Trophoblast cell (in vitro differentiated cells and primary cell): Measurements from ENCODE around the gene NRK.
"Not testable (repeated sequence)": the region's sequence is repeated elsewhere in the genome, so short reads cannot be mapped to it uniquely, and the experiment has no call there.

ENCODE experiments used
- DNase-seq, 2 donors: peaks; one replicate each; pipeline ENCODE4 v3.0.0-alpha.2; 2016
- H2AFZ ChIP-seq: 2 replicates; pipeline ENCODE4 v1.6.1; 2013; ENCODE audit warnings: low read length, moderate library complexity, mild to moderate bottlenecking; ENCODE audit not compliant: insufficient read depth, poor library complexity
- H2AK5ac ChIP-seq: 2 replicates; pipeline ENCODE4 v1.6.1; 2013; ENCODE audit warnings: mild to moderate bottlenecking, low read length
- H2BK120ac ChIP-seq: 2 replicates; pipeline ENCODE4 v1.6.1; 2013; ENCODE audit warnings: low read length, mild to moderate bottlenecking, moderate library complexity; ENCODE audit not compliant: insufficient read depth, poor library complexity
- H2BK12ac ChIP-seq: 2 replicates; pipeline ENCODE4 v1.6.1; 2013; ENCODE audit warnings: mild to moderate bottlenecking, low read length, moderate library complexity
- H2BK5ac ChIP-seq: 2 replicates; pipeline ENCODE4 v1.6.1; 2013; ENCODE audit warnings: low read length, low read depth, moderate library complexity, mild to moderate bottlenecking; ENCODE audit not compliant: poor library complexity
- H3K14ac ChIP-seq: 2 replicates; pipeline ENCODE4 v1.6.1; 2013; ENCODE audit warnings: mild to moderate bottlenecking, low read length
- H3K18ac ChIP-seq: 2 replicates; pipeline ENCODE4 v1.6.1; 2013; ENCODE audit warnings: mild to moderate bottlenecking, low read length
- H3K23ac ChIP-seq: 2 replicates; pipeline ENCODE4 v1.6.1; 2013; ENCODE audit warnings: low read length
- H3K27ac ChIP-seq: 2 replicates; pipeline ENCODE4 v1.5.1; 2013; ENCODE audit warnings: low read depth, mild to moderate bottlenecking, inconsistent platforms, low read length, moderate library complexity
- H3K27me3 ChIP-seq: 2 replicates; pipeline ENCODE4 v1.6.1; 2013; ENCODE audit warnings: inconsistent platforms, mild to moderate bottlenecking, low read length, moderate library complexity; ENCODE audit not compliant: insufficient read depth
- H3K36me3 ChIP-seq, 2 experiments: 1 replicate in 1 of 2; 2 replicates in 1 of 2; pipeline ENCODE4 v1.6.1; 2013; ENCODE audit warnings: low read length in 2 of 2, mild to moderate bottlenecking in 2 of 2, moderate library complexity in 1 of 2; ENCODE audit not compliant: insufficient read depth in 2 of 2, control insufficient read depth in 1 of 2
- H3K4ac ChIP-seq: 2 replicates; pipeline ENCODE4 v1.6.1; 2013; ENCODE audit warnings: low read depth, mild to moderate bottlenecking, low read length, moderate library complexity
- H3K4me1 ChIP-seq, 2 experiments: 1 replicate in 1 of 2; 2 replicates in 1 of 2; pipeline ENCODE4 v1.6.1; 2013; ENCODE audit warnings: low read length in 2 of 2, mild to moderate bottlenecking in 2 of 2, moderate library complexity in 1 of 2; ENCODE audit not compliant: insufficient read depth in 2 of 2, control insufficient read depth in 1 of 2
- H3K4me2 ChIP-seq: 2 replicates; pipeline ENCODE4 v1.6.1; 2013; ENCODE audit warnings: inconsistent platforms, mild to moderate bottlenecking, low read length, moderate library complexity
- H3K4me3 ChIP-seq: 2 replicates; pipeline ENCODE4 v1.5.1; 2013; ENCODE audit warnings: mild to moderate bottlenecking, low read depth, low read length, inconsistent platforms
- H3K79me1 ChIP-seq: one replicate; pipeline ENCODE4 v1.6.1; 2013; ENCODE audit warnings: low read length
- H3K79me2 ChIP-seq: 2 replicates; pipeline ENCODE4 v1.6.1; 2013; ENCODE audit warnings: low read length, mild to moderate bottlenecking; ENCODE audit not compliant: control insufficient read depth, insufficient read depth, poor library complexity
- H3K9ac ChIP-seq: 2 replicates; pipeline ENCODE4 v1.6.1; 2013; ENCODE audit warnings: mild to moderate bottlenecking, low read length
- H3K9me3 ChIP-seq: 2 replicates; pipeline ENCODE4 v1.6.1; 2013; ENCODE audit warnings: low read depth, mild to moderate bottlenecking, control low read depth, inconsistent platforms, low read length; ENCODE audit not compliant: insufficient read depth
- H4K12ac ChIP-seq: 2 replicates; pipeline ENCODE4 v1.6.1; 2013; ENCODE audit warnings: low read depth, mild to moderate bottlenecking, low read length, moderate library complexity
- H4K8ac ChIP-seq: 2 replicates; pipeline ENCODE4 v1.6.1; 2013; ENCODE audit warnings: low read depth, mild to moderate bottlenecking, low read length, moderate library complexity
- H4K91ac ChIP-seq: one replicate; pipeline ENCODE4 v1.6.1; 2013; ENCODE audit warnings: low read depth, mild to moderate bottlenecking, low read length, moderate library complexity
- WGBS: extraction: QIAGEN DNeasy Blood & Tissue Kit; methylation state at CpG from one replicate; pipeline ENCODE4 v1.1.7; 2013; ENCODE audit warnings: missing lambda C conversion rate; ENCODE audit not compliant: insufficient read length, insufficient coverage; ENCODE audit errors: extremely low coverage; 5-methylcytosine and 5-hydroxymethylcytosine counted together

NRK gene

DNA sequence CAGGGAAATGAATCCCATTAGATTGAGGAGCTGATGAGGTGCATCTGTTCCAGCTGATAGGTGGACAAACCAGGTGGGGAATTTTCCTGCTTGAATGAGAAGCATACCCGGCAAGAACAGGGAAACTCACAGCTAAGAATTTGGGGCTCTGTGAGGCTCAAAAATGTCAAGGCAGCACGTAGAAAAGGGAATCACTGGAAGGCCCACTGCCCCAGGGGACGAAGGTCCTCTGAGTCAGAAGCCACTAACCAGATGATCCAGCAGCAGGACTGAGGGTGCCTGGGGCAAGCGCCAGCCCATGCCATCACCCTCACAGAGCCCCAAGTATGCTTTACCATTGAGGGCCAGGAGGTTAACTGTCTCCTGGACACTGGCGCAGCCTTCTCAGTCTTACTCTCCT lies 178.3 kb downstream of the NRK start:
- WGBS: no CpG with 5 or more reads among the region's 5 CpGs
- not testable (repeated sequence) for H4K8ac ChIP-seq, H3K36me3 ChIP-seq, H3K14ac ChIP-seq, H3K4me2 ChIP-seq, H3K79me1 ChIP-seq, H3K79me2 ChIP-seq, H4K12ac ChIP-seq, H3K4me1 ChIP-seq, H2BK5ac ChIP-seq, H3K9ac ChIP-seq, H3K18ac ChIP-seq, H3K23ac ChIP-seq, H3K4ac ChIP-seq, DNase-seq, H4K91ac ChIP-seq, H2BK12ac ChIP-seq, H3K4me3 ChIP-seq, H2AFZ ChIP-seq, H3K9me3 ChIP-seq, H3K27me3 ChIP-seq, H3K27ac ChIP-seq, H2BK120ac ChIP-seq, H2AK5ac ChIP-seq

GRCh38 chrX:106005684-106006083 lies 183.3 kb downstream of the NRK start:
- H3K79me2 ChIP-seq: no peaks in the 10 kb centered on the region
- no peak overlapping the region for H2BK5ac ChIP-seq
- no peak overlapping the region for H3K14ac ChIP-seq
- no peaks in the 10 kb centered on the region for H3K79me1 ChIP-seq
- no peaks in the 10 kb centered on the region for H3K4me1 ChIP-seq
- no peak overlapping the region for H3K27ac ChIP-seq
- H4K8ac ChIP-seq: no peak overlapping the region
- WGBS: no CpG with 5 or more reads among the region's 2 CpGs
- no peak overlapping the region for H4K91ac ChIP-seq
- DNase-seq: no peak
- no peaks in the 10 kb centered on the region for H3K9me3 ChIP-seq
- H2BK120ac ChIP-seq: no peak overlapping the region
- no peaks in the 10 kb centered on the region for H3K27me3 ChIP-seq
- H3K9ac ChIP-seq: no peak overlapping the region
- H3K4me2 ChIP-seq: no peak overlapping the region
- H3K4ac ChIP-seq: no peak overlapping the region
- no peak overlapping the region for H3K18ac ChIP-seq
- no peak overlapping the region for H3K4me3 ChIP-seq
- no peak overlapping the region for H3K23ac ChIP-seq
- no peak overlapping the region for H2AK5ac ChIP-seq
- H2BK12ac ChIP-seq: no peak overlapping the region
- H4K12ac ChIP-seq: no peak overlapping the region
- no peak overlapping the region for H2AFZ ChIP-seq
- H3K36me3 ChIP-seq: no peaks in the 10 kb centered on the region

DNA sequence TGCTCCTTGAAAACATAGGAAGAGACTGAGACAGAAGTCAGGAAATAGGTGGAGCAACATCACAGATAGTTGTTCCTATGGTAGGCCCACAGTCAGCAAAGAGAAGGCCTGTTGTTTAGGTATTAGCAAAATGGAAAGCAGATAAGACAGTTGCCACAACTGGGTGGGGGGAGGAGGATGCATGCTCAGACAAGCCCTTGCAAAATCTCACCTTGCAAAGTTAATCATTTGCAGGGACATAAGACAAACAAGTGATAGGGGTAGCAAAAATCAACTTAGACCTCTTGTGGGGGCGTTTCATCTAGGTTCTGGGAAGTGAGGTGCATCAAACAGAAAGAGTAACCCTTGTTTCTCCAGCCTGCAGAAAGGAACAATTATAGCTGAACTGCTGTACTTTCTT lies 185.5 kb downstream of the NRK start:
- Histone ChIP-seq H3K23ac (no peak overlapping the region), H3K4ac (no peak overlapping the region), H3K36me3 (no peaks in the 10 kb centered on the region), H2BK5ac (no peak overlapping the region), H4K8ac (no peak overlapping the region), H3K79me2 (no peaks in the 10 kb centered on the region), H2BK12ac (no peak overlapping the region), H2AK5ac (no peak overlapping the region), H4K12ac (no peak overlapping the region), H3K27me3 (no peaks in the 10 kb centered on the region), H3K14ac (no peak overlapping the region), H2AFZ (no peak overlapping the region), H3K27ac (no peak overlapping the region), H2BK120ac (no peak overlapping the region), H3K4me2 (no peak overlapping the region), H3K18ac (no peak overlapping the region), H3K79me1 (no peaks in the 10 kb centered on the region), H3K9me3 (no peaks in the 10 kb centered on the region), H4K91ac (no peak overlapping the region), H3K4me3 (no peak overlapping the region), H3K4me1 (no peaks in the 10 kb centered on the region), H3K9ac (no peak overlapping the region)
- DNase-seq: no peak
- WGBS: no CpG with 5 or more reads among the region's 1 CpG
